Spleen (tissue), 11 donors: Measurements from ENCODE around the gene GNB1L. TPM values are rescaled to one million over a fixed set of nuclear protein-coding genes. Genes with fewer than 3 reads are reported as not detected.

Experiments used
- DNase-seq: peaks from one replicate; pipeline ENCODE4 v3.0.0-alpha.2; 2020
- H3K27ac ChIP-seq, 8 donors: fragments of 200-600 bp; sonication (generic) in 7 of 8; 1 replicate in 4 of 8; 2 replicates in 4 of 8; pipeline versions ENCODE4 v1.5.0 to v1.8.0; 2016 to 2021; ENCODE audit warnings: inconsistent platforms in 4 of 8, mild to moderate bottlenecking in 4 of 8, moderate library complexity in 1 of 8
- H3K27me3 ChIP-seq, 7 donors: fragments of 200-600 bp; sonication (generic) in 6 of 7; replicated peaks in 1 of 7; 1 replicate in 4 of 7; 2 replicates in 3 of 7; pipeline versions ENCODE4 v1.5.0 to v1.8.0; 2016 to 2021; ENCODE audit warnings: inconsistent platforms in 3 of 7, mild to moderate bottlenecking in 1 of 7
- H3K36me3 ChIP-seq, 6 donors: fragments of 200-600 bp; sonication (generic) in 5 of 6; 1 replicate in 4 of 6; 2 replicates in 2 of 6; pipeline versions ENCODE4 v1.5.0 to v1.8.0; 2016 to 2021; ENCODE audit warnings: inconsistent platforms in 2 of 6
- H3K4me1 ChIP-seq, 6 donors: fragments of 200-600 bp; sonication (generic) in 5 of 6; 1 replicate in 3 of 6; 2 replicates in 3 of 6; pipeline versions ENCODE4 v1.5.0 to v1.8.0; 2016 to 2021; ENCODE audit warnings: inconsistent platforms in 3 of 6
- H3K4me3 ChIP-seq, 8 donors: fragments of 200-600 bp; sonication (generic) in 7 of 8; 1 replicate in 4 of 8; 2 replicates in 4 of 8; pipeline versions ENCODE4 v1.5.0 to v1.8.0; 2016 to 2021; ENCODE audit warnings: inconsistent platforms in 4 of 8, mild to moderate bottlenecking in 4 of 8, moderate library complexity in 2 of 8
- H3K9me3 ChIP-seq, 8 donors: fragments of 200-600 bp; sonication (generic) in 7 of 8; 1 replicate in 4 of 8; 2 replicates in 4 of 8; pipeline versions ENCODE4 v1.5.0 to v1.8.0; 2016 to 2021; ENCODE audit warnings: inconsistent platforms in 4 of 8
- POLR2A ChIP-seq, 3 donors: fragments of 450-650 bp; IDR thresholded peaks; one replicate each; pipeline ENCODE4 v1.5.1; 2017; ENCODE audit warnings: antibody characterized with exemption in 3 of 3, mild to moderate bottlenecking in 1 of 3
- POLR2AphosphoS5 ChIP-seq, 3 donors: sonication (generic); formaldehyde crosslinking; IDR thresholded peaks; one replicate each; pipeline ENCODE4 v1.5.1; 2017; ENCODE audit warnings: antibody characterized with exemption in 3 of 3
- WGBS, 5 donors: extraction: QIAGEN DNeasy Blood & Tissue Kit in 3 of 5; methylation state at CpG; one replicate each; pipeline versions ENCODE4 v1.1.5 to v1.1.7; 2013 to 2018; 5-methylcytosine and 5-hydroxymethylcytosine counted together
- intact Hi-C: fragments of 100-400 bp; cut with DNase I; formaldehyde crosslinking; loops from one replicate; pipeline ENCODE4 v1.15.0; 2023; ENCODE audit warnings: low total_unique reads
- polyA plus RNA-seq, 3 donors: library from polyadenylated mRNA; stranded (reverse); fragments of 200-250 nt; gene quantifications; one replicate each; pipeline ENCODE4 v1.2.1, GENCODE V29; 2013
- total RNA-seq, 7 donors: library from RNA; depleted of rRNA in 3 of 7; stranded (reverse); fragments of >200 nt in 3 of 7; fragmentation: NEBNext Ultra II Directional in 4 of 7; extraction: Animal tissue kit (Norgen Biotek cat#: 25700) in 4 of 7; gene quantifications; one replicate each; pipeline versions ENCODE4 v1.1.0 to v1.2.1, GENCODE V29; 2016 to 2021
- TF ChIP-seq, protein P1 (sequence below), 11 experiments: fragments of 200-600 bp in 7 of 11; fragments of 450-650 bp in 4 of 11; sonication (generic) in 4 of 11; IDR thresholded peaks in 8 of 11; conservative IDR thresholded peaks in 3 of 11; 1 replicate in 7 of 11; 2 replicates in 4 of 11; pipeline versions ENCODE4 v1.4.0 to v1.8.0; 2016 to 2021; ENCODE audit warnings: antibody characterized with exemption in 11 of 11, inconsistent platforms in 4 of 11, mild to moderate bottlenecking in 1 of 11
- donor health status: healthy with polysubstance abuse.
- donor health status: DM: no; HTN: no; CAD: no; lungs with moderate emphysema.
- donor health status: DM: no; HTN: no; CAD: no.
- donor health status: Bipolar disorder and iron deficiency.
- donor health status: healthy.
- donor health status: DM: no; HTN: no; CAD: no.
- donor health status: DM: yes; HTN: yes; CAD: no.

GNB1L gene
- total and polyA plus RNA-seq, 10 donors: 5.7 to 10.4 (median 7.9) TPM

DNA sequence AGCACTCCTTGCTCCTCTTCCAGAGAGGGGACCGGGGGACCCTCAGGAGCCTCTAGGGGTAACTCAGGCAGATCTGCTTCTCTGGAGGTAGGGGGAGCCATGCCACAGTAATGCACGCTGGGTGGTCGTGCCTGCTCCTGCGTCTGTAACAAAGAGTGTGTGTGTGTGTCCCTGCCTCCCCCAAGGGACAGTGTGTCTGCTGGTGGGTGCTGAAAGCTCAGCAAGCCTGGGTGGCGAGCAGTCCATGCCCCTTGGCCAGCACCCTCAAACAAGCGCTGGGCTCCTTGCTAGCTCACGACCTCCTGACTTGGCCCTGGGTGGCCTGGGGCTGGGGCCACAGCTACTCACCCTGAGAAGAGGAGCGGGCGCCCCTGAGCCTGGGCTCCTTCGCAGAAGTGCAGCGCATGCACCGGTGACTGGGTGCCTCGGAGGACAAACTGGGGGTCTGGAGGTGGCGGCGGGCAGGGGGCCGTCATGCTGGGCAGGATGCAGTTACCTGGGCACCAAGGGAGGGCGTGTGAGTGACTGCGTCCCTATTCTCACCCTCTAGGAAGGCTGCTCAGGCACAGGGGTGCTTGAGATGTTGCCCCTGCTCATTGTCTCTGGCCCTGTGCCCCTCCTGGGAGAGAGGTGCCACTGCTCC, 33.7 kb downstream of the GNB1L start:
- no peak for TF ChIP-seq POLR2AphosphoS5 (IDR thresholded peaks at IDR 0.05)
- TF ChIP-seq, protein P1, sequence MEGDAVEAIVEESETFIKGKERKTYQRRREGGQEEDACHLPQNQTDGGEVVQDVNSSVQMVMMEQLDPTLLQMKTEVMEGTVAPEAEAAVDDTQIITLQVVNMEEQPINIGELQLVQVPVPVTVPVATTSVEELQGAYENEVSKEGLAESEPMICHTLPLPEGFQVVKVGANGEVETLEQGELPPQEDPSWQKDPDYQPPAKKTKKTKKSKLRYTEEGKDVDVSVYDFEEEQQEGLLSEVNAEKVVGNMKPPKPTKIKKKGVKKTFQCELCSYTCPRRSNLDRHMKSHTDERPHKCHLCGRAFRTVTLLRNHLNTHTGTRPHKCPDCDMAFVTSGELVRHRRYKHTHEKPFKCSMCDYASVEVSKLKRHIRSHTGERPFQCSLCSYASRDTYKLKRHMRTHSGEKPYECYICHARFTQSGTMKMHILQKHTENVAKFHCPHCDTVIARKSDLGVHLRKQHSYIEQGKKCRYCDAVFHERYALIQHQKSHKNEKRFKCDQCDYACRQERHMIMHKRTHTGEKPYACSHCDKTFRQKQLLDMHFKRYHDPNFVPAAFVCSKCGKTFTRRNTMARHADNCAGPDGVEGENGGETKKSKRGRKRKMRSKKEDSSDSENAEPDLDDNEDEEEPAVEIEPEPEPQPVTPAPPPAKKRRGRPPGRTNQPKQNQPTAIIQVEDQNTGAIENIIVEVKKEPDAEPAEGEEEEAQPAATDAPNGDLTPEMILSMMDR (IDR thresholded peaks at IDR 0.05 in 8 of 11, conservative IDR thresholded peaks at IDR 0.05 in 3 of 11): no peak
- Histone ChIP-seq H3K27ac (no peak overlapping the region), H3K36me3 (peaks cover 0 to 30% (median 3%) of the 10 kb centered on the region in 6 donors), H3K4me1 (peaks cover 0 to 11% (median 3%) of the 10 kb centered on the region in 6 donors), H3K9me3 (no peaks in the 10 kb centered on the region), H3K27me3 (no peaks in the 10 kb centered on the region), H3K4me3 (no peak overlapping the region)
- 93 to 98% (median 94%) methylated on average over 8 to 18 of the region's 18 CpGs for WGBS, 5 donors
- intact Hi-C loops: no loop called here
- peak; percentile 75 for DNase-seq

DNA sequence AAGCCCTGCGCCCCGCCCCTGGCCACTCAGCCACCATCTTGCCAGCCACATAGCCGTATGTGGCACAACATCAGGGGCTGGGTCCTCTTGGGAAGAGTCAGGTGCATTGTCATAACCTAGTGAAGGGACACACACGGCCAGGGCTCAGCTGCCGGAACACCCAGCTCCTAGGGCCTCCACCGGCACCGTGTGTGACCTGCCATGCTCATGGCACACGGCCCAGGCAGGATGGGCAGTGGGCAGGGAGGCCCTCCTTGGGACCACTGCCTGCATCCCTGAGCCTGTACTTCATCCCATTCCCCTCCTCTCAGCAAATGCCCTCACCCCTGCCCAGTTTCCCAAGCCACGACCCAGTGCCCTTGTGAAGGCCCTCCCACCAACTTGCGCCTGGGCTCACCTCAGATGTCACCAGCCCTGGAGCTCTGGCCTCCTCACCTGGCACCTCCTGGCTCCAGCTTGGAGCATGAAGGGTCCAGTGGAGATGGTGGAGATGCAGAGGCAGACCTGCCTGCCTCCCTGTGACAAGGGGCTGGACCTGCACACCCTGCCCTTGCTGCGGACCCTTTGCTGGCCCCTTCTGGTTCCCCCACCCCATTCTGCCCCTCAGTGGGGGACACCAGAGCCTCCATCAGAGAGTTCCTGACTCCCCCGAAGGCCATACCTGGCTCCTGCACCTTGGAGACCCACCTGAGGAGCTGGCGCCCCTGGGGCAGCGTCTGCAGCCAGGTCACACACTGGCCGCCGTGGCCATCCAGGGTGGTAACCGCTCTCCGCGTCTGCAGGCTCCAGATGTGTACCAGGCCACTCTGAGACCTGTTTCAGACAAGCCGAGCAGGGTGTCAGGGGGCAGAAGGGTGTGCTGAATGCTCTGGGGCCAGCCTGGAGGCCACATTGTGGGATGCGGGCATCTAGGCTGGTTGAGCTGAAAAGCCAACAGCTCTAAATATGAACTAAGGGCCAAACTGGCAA, 34.5 kb downstream of the GNB1L start:
- no peak for DNase-seq
- Histone ChIP-seq H3K27ac (no peak overlapping the region), H3K36me3 (peaks cover 0 to 30% (median 3%) of the 10 kb centered on the region in 6 donors), H3K4me3 (no peak overlapping the region), H3K27me3 (no peaks in the 10 kb centered on the region), H3K9me3 (no peaks in the 10 kb centered on the region), H3K4me1 (peaks cover 0 to 11% (median 3%) of the 10 kb centered on the region in 6 donors)
- intact Hi-C loops: no loop called here
- TF ChIP-seq POLR2A (IDR thresholded peaks at IDR 0.05) (no peak), POLR2AphosphoS5 (IDR thresholded peaks at IDR 0.05) (no peak)
- TF ChIP-seq, protein P1 (IDR thresholded peaks at IDR 0.05 in 8 of 11, conservative IDR thresholded peaks at IDR 0.05 in 3 of 11): no peak
- 89 to 99% (median 95%) methylated on average over 13 to 21 of the region's 21 CpGs for WGBS, 5 donors

- H3K9me3 ChIP-seq: no peaks in the 10 kb centered on the region
- no peak overlapping the region for H3K27ac ChIP-seq
- H3K4me3 ChIP-seq: no peak overlapping the region
- H3K4me1 ChIP-seq: peaks cover 0 to 8% (median 2%) of the 10 kb centered on the region in 6 donors
- TF ChIP-seq, protein P1 (IDR thresholded peaks at IDR 0.05 in 8 of 11, conservative IDR thresholded peaks at IDR 0.05 in 3 of 11): no peak
- TF ChIP-seq POLR2AphosphoS5 (IDR thresholded peaks at IDR 0.05) (no peak), POLR2A (IDR thresholded peaks at IDR 0.05) (no peak)
- intact Hi-C loops: no loop called here
- WGBS, 5 donors: 91 to 96% (median 93%) methylated on average over 9 to 14 of the region's 14 CpGs
- no peaks in the 10 kb centered on the region for H3K27me3 ChIP-seq
- DNase-seq: no peak
- peaks cover 0 to 33% (median 3%) of the 10 kb centered on the region in 6 donors for H3K36me3 ChIP-seq
Measured at GRCh38 chr22:19819208-19819910, 35.3 kb downstream of the GNB1L start.
